ENCODE data around the gene OPRPN. TPM values are rescaled to one million over a fixed set of nuclear protein-coding genes. Genes with fewer than 3 reads are reported as not detected.

OPRPN gene
- total and polyA plus RNA-seq, 2 of the 4 experiments (the other 2 are of a cell fraction), result not detected

- Histone ChIP-seq H3K27me3 (ENCODE audit: control insufficient read depth, insufficient read depth, low read length) (no peaks in the 10 kb centered on the region), H2AK9ac (replicated peaks; ENCODE audit: low read depth, low read length, poor library complexity) (no peak overlapping the region), H4K91ac (ENCODE audit: insufficient read depth, low read depth, low read length) (no peak overlapping the region), H4K20me1 (ENCODE audit: insufficient read depth, low read length) (no peaks in the 10 kb centered on the region), H3K18ac (ENCODE audit: low read depth, low read length) (no peak overlapping the region), H2AFZ (replicated peaks; ENCODE audit: low read length, poor library complexity) (no peak overlapping the region), H3K79me1 (ENCODE audit: low read depth in 1 of 2, low read length in 2 of 2) (no peaks in the 10 kb centered on the region), H2AK5ac (ENCODE audit: low read depth, low read length) (no peak overlapping the region), H3K4me2 (ENCODE audit: low read depth, low read length) (no peak overlapping the region), H3K27ac (ENCODE audit: insufficient read depth, low read length) (no peak overlapping the region), H3K9ac (ENCODE audit: low read depth, low read length) (no peak overlapping the region), H3K14ac (replicated peaks; ENCODE audit: low read depth, low read length) (no peak overlapping the region), H3K4me3 (ENCODE audit: insufficient read depth, low read depth, low read length) (no peak overlapping the region), H3K23ac (ENCODE audit: low read depth, low read length) (no peak overlapping the region), H2BK15ac (ENCODE audit: low read depth, low read length) (no peak overlapping the region), H3K4me1 (ENCODE audit: control insufficient read depth, insufficient read depth, low read length) (no peaks in the 10 kb centered on the region), H3K36me3 (ENCODE audit: control insufficient read depth, insufficient read depth, low read length) (no peaks in the 10 kb centered on the region), H3K9me1 (ENCODE audit: insufficient read depth, low read length) (no peaks in the 10 kb centered on the region), H2BK120ac (ENCODE audit: low read depth, low read length) (no peak overlapping the region), H3K9me3 (ENCODE audit: control insufficient read depth, insufficient read depth, low read length) (no peaks in the 10 kb centered on the region), H2BK5ac (ENCODE audit: low read depth, low read length, poor library complexity, severe bottlenecking) (no peak overlapping the region), H4K5ac (ENCODE audit: low read depth, low read length) (no peak overlapping the region), H3K4ac (ENCODE audit: low read depth, low read length) (no peak overlapping the region), H2BK20ac (ENCODE audit: low read depth, low read length) (no peak overlapping the region), H4K8ac (ENCODE audit: low read depth in 2 of 2, low read length in 2 of 2) (no peak overlapping the region), H3K56ac (ENCODE audit: extremely low read depth, insufficient read depth, low read length) (no peak overlapping the region)
- BruUV-seq (replicated peaks), result no TSS peak
- POLR2A ChIA-PET (ENCODE audit: unreplicated experiment), result no interaction called here
- no peak for DNase-seq
- no peak for ATAC-seq (ENCODE audit: low read depth)
- CTCF ChIA-PET, result no interaction called here
- in situ Hi-C loops (cut with MboI; ENCODE audit: low sequenced_read_pairs) (no loop called here), dilution Hi-C loops (cut with HindIII; ENCODE audit: low sequenced_read_pairs, unreplicated experiment) (no loop called here), intact Hi-C loops (cut with micrococcal nuclease) (no loop called here)
- TF ChIP-seq CTCF (conservative IDR thresholded peaks at IDR 0.05; ENCODE audit: low read depth, low read length) (no peak), ELK1 (IDR thresholded peaks at IDR 0.05; ENCODE audit: borderline replicate concordance, low read depth, low read length) (no peak), RCOR1 (IDR thresholded peaks at IDR 0.05; ENCODE audit: insufficient replicate concordance, low read length) (no peak), RAD21 (IDR thresholded peaks at IDR 0.05; ENCODE audit: low read length) (no peak), RFX5 (IDR thresholded peaks at IDR 0.05; ENCODE audit: low read depth, low read length) (no peak), NFE2L2 (IDR thresholded peaks at IDR 0.05; ENCODE audit: low read depth, low read length) (no peak), BHLHE40 (IDR thresholded peaks at IDR 0.05; ENCODE audit: low read depth, low read length) (no peak), SMC3 (IDR thresholded peaks at IDR 0.05; ENCODE audit: low read depth, low read length) (no peak), POLR2A (IDR thresholded peaks at IDR 0.05; ENCODE audit: low read depth, low read length) (no peak), MXI1 (IDR thresholded peaks at IDR 0.05; ENCODE audit: borderline replicate concordance, low read depth, low read length) (no peak), CHD1 (IDR thresholded peaks at IDR 0.05; ENCODE audit: low read depth, low read length) (no peak)
Observed at GRCh38 chr4:70426789-70427188, 29.0 kb downstream of the OPRPN start.

Data from IMR-90 (cell line).